ENCODE measurements around the gene ZRANB3.

GRCh38 chr2:135456431-135456830 lies 74.6 kb downstream of the ZRANB3 start:
- TF ChIP-seq, protein P1, sequence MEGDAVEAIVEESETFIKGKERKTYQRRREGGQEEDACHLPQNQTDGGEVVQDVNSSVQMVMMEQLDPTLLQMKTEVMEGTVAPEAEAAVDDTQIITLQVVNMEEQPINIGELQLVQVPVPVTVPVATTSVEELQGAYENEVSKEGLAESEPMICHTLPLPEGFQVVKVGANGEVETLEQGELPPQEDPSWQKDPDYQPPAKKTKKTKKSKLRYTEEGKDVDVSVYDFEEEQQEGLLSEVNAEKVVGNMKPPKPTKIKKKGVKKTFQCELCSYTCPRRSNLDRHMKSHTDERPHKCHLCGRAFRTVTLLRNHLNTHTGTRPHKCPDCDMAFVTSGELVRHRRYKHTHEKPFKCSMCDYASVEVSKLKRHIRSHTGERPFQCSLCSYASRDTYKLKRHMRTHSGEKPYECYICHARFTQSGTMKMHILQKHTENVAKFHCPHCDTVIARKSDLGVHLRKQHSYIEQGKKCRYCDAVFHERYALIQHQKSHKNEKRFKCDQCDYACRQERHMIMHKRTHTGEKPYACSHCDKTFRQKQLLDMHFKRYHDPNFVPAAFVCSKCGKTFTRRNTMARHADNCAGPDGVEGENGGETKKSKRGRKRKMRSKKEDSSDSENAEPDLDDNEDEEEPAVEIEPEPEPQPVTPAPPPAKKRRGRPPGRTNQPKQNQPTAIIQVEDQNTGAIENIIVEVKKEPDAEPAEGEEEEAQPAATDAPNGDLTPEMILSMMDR (conservative IDR thresholded peaks at IDR 0.05 in 1 of 2, IDR thresholded peaks at IDR 0.05 in 1 of 2; ENCODE audit: extremely low read depth in 1 of 2, insufficient read depth in 1 of 2, low read depth in 1 of 2, low read length in 2 of 2), result no peak
- TF ChIP-seq EZH2 (IDR thresholded peaks at IDR 0.05; ENCODE audit: borderline replicate concordance, low read length), result no peak
